ENCODE results near the gene LRRC8E. TPM values are rescaled to one million over a fixed set of nuclear protein-coding genes. Genes with fewer than 3 reads are reported as not detected.

Gene LRRC8E
- total and polyA plus RNA-seq, 7 donors = 0.23 to 1.2 (median 1.2) TPM; not detected in 4

DNA sequence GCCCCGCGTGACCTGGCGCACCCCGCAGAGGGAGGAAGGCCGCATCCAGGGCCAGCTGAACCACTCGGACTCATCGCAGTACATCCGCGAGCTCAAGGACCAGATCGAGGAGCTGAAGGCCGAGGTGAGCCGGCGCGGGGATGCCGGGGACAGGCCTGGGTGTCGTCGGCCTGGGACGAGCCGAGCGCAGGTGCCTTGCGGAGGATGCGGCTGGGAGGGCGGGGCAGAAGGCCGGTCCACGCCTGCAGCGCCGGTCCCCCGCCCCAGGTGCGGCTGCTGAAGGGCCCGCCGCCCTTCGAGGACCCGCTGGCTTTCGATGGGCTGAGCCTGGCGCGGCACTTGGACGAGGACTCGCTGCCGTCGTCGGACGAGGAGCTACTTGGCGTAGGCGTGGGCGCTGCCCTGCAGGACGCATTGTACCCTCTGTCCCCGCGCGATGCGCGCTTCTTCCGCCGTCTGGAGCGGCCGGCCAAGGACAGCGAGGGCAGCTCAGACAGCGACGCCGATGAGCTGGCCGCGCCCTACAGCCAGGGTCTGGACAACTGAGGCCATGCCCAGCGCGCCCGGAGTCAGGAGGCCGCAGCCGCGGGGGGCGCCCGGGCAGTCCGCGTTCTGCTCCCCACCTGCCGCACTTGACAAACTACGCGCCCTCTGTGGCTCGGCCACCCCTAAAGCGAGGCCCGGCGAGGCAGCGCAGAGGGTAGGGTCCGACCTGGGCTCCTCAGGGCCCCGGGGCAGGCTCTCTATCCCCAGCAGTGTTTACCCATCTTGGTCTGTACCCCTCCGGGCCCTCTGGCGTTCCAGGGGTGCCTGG lies 24.9 kb upstream of the LRRC8E start:
- Histone ChIP-seq H3K4me1 (peaks cover 0 to 22% (median 17%) of the 10 kb centered on the region in 4 donors), H3K9me3 (no peaks in the 10 kb centered on the region), H3K4me3 (peak overlapping the region in 1 of 4 donors; percentile 32), H3K36me3 (peaks cover 0 to 18% (median 0%) of the 10 kb centered on the region in 4 donors), H3K27me3 (peaks cover 25 to 96% (median 74%) of the 10 kb centered on the region in 3 donors), H3K27ac (no peak overlapping the region)
- TF ChIP-seq EP300 (IDR thresholded peaks at IDR 0.05) (no peak), CTCF (IDR thresholded peaks at IDR 0.05) (no peak), POLR2A (IDR thresholded peaks at IDR 0.05) (no peak), POLR2AphosphoS5 (IDR thresholded peaks at IDR 0.05) (no peak)
- intact Hi-C loops (cut with DNase I) = no loop called here
- WGBS, 2 donors = 25 to 45% methylated on average over 83 of the region's 83 CpGs
- no peak for DNase-seq

DNA sequence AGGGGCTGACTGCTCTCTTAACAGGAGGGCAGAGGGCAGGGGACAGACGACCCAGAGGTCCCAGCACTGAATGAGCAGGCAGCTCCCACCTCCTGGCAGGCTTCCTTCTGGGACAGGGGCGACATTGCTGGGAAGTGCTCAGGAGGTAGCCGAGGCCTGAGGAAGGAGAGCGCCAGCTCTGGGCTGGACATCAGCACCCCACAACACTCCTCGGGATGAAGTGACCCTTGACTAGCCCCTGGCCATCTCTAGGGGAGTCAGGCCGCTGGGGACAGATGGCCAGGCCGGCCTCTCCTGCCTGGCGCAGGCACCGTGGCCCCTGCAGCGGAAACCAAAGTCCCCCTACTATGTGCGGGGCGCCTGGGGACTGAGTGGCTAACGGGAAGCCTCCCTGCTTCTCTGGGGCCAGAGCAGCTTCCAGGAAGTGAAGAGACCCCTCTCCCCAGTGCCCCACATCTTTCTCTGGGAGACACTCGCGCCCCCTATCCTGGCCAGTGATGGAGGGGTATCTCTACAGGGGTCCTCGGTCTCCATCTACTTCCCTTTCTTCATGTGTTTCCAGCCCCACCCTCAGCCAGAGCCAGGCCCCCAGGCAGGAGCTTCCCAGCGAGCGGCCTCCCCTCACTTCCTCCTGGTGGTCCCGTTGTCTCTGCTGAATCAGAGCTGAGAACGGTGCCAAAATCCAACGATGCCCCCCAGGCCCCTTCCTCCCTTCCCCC lies 24.2 kb upstream of the LRRC8E start:
- Histone ChIP-seq H3K36me3 (peaks cover 0 to 15% (median 0%) of the 10 kb centered on the region in 4 donors), H3K4me1 (peaks cover 0 to 30% (median 25%) of the 10 kb centered on the region in 4 donors), H3K27me3 (peaks cover 26 to 95% (median 72%) of the 10 kb centered on the region in 3 donors), H3K9me3 (no peaks in the 10 kb centered on the region), H3K4me3 (no peak overlapping the region), H3K27ac (no peak overlapping the region)
- intact Hi-C loops (cut with DNase I) = no loop called here
- TF ChIP-seq EP300 (IDR thresholded peaks at IDR 0.05) (no peak), CTCF (IDR thresholded peaks at IDR 0.05) (no peak), POLR2AphosphoS5 (IDR thresholded peaks at IDR 0.05) (no peak), POLR2A (IDR thresholded peaks at IDR 0.05) (no peak)
- 70% methylated on average over 21 of the region's 21 CpGs for WGBS, 2 donors
- no peak for DNase-seq

GRCh38 chr19:7864690-7865074 lies 23.6 kb upstream of the LRRC8E start:
- no peak for TF ChIP-seq CTCF (IDR thresholded peaks at IDR 0.05)
- no peak for TF ChIP-seq POLR2A (IDR thresholded peaks at IDR 0.05)
- TF ChIP-seq EP300 (IDR thresholded peaks at IDR 0.05) = no peak
- no peak for TF ChIP-seq POLR2AphosphoS5 (IDR thresholded peaks at IDR 0.05)
- H3K27ac ChIP-seq = no peak overlapping the region
- WGBS, 2 donors = 34 to 55% methylated on average over 18 of the region's 18 CpGs
- no peak for DNase-seq
- intact Hi-C loops (cut with DNase I) = loop anchor here (5.0 kb wide), 1 partner anchor 38 kb away; the partner anchor contains the start of gene MAP2K7
- H3K4me1 ChIP-seq = peaks cover 0 to 36% (median 30%) of the 10 kb centered on the region in 4 donors
- H3K9me3 ChIP-seq = no peaks in the 10 kb centered on the region
- H3K27me3 ChIP-seq = peaks cover 26 to 89% (median 66%) of the 10 kb centered on the region in 3 donors
- no peak overlapping the region for H3K4me3 ChIP-seq
- peaks cover 0 to 9% (median 0%) of the 10 kb centered on the region in 4 donors for H3K36me3 ChIP-seq

DNA sequence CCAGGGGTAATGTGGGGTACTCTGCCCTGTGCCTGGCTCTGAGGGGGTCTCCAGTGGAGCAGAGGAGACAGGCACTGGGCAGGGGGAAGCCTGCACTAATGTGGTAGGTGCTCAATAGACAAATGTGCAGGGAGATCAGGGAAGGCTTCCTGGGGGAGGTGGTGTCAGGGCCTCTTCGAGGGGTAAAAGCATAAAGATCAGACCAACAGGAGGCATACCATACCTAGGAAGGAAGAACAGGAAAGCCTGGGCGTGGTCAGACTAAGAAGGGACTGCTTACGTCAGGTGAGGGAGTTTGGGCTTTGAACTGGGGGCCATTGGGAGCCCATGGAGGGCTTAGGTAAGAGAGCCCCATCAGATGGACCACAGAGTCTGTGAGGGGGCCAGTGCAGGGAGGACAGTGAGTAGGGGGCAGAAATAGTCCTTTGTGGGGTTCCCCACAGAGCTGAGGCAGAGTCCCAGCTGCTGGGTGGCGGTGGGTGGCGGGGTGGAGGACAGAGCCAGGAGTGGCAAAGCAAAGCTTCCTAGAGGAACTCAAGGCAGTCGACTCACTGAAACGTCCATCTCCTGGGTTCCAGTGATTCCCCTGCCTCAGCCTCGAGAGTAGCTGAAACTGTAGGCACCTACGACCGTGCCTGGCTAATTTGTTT lies 22.9 kb upstream of the LRRC8E start:
- H3K27me3 ChIP-seq = peaks cover 26 to 82% (median 59%) of the 10 kb centered on the region in 3 donors
- intact Hi-C loops (cut with DNase I) = loop anchor here (5.0 kb wide), 1 partner anchor 37 kb away; the partner anchor contains the start of gene MAP2K7

More for the DNA sequence above, 22.9 kb upstream of the LRRC8E start:
- WGBS, 2 donors = 15 to 41% methylated on average over 10 of the region's 10 CpGs
- H3K4me3 ChIP-seq = no peak overlapping the region
- peaks cover 0 to 2% (median 0%) of the 10 kb centered on the region in 4 donors for H3K36me3 ChIP-seq
- H3K27ac ChIP-seq = no peak overlapping the region
- no peak for DNase-seq
- peaks cover 0 to 39% (median 35%) of the 10 kb centered on the region in 4 donors for H3K4me1 ChIP-seq
- TF ChIP-seq POLR2AphosphoS5 (IDR thresholded peaks at IDR 0.05) (no peak), CTCF (IDR thresholded peaks at IDR 0.05) (no peak), POLR2A (IDR thresholded peaks at IDR 0.05) (no peak), EP300 (IDR thresholded peaks at IDR 0.05) (no peak)
- H3K9me3 ChIP-seq = no peaks in the 10 kb centered on the region

Data from sigmoid colon (tissue), 7 donors.